ENCODE measurements around the gene MYLK4.

DNA sequence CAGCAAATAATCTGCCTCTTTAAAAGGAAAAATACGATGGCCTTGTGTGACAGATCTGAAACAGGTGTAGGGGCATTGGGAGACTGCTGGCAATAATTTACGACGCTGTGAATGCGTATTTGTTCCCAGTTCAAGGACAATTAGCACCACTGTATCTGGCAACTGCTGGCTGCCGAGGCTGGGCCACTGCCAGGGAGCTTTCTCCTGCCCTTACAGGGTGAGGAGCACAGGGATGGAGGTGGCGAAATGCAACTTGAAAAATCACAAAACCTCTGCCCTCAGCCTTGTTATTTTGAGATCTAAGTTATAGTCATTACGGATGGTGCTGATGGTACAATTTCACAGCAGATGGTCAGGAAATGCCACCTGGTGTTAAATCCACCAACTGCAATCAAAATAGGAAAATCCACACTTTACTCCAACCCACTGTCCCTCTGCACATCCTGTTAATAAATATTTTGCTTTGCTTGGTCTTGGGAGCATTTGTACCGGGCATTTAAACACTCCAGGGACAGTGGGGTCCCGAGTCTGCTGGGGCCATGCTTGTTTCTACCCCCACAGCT is 6.4 kb downstream of the MYLK4 start:
- TF ChIP-seq POLR2A (IDR thresholded peaks at IDR 0.05; ENCODE audit: low read length) (no peak), GATA1 (IDR thresholded peaks at IDR 0.05; ENCODE audit: low read depth, low read length) (no peak)
